GM10847 (cell line): Measurements from ENCODE around the gene HSD17B13.

ENCODE experiments used
- POLR2A ChIP-seq: IDR thresholded peaks from 2 replicates; pipeline ENCODE4 v1.6.1; 2011; ENCODE audit not compliant: insufficient read length; ENCODE audit errors: extremely low read depth

HSD17B13 gene

GRCh38 chr4:87322754-87323153 lies at the start of gene HSD17B13:
Gene HSD17B13 (minus strand): TSS chr4:87322882. CDS start chr4:87322841, 41 bp downstream.
- no peak for TF ChIP-seq POLR2A

GRCh38 chr4:87370068-87370467 lies 47.4 kb upstream of the HSD17B13 start:
- TF ChIP-seq POLR2A, result no peak

- no peak for TF ChIP-seq POLR2A
These were observed 44.0 kb upstream of the HSD17B13 start for GRCh38 chr4:87366521-87367162.

GRCh38 chr4:87365348-87365747 lies 42.7 kb upstream of the HSD17B13 start:
- no peak for TF ChIP-seq POLR2A

GRCh38 chr4:87363552-87363951 lies 40.9 kb upstream of the HSD17B13 start:
- no peak for TF ChIP-seq POLR2A

GRCh38 chr4:87360338-87360935 lies 37.8 kb upstream of the HSD17B13 start:
- no peak for TF ChIP-seq POLR2A

- TF ChIP-seq POLR2A, result no peak
These were observed 36.6 kb upstream of the HSD17B13 start for GRCh38 chr4:87359258-87359657.

GRCh38 chr4:87356832-87357526 lies 34.3 kb upstream of the HSD17B13 start:
- TF ChIP-seq POLR2A, result no peak

- TF ChIP-seq POLR2A, result no peak
These were observed 31.8 kb upstream of the HSD17B13 start for GRCh38 chr4:87354168-87355102.

- TF ChIP-seq POLR2A, result no peak
These were observed 30.9 kb upstream of the HSD17B13 start for GRCh38 chr4:87353592-87353991.

GRCh38 chr4:87345139-87345538 lies 22.5 kb upstream of the HSD17B13 start:
- no peak for TF ChIP-seq POLR2A

GRCh38 chr4:87342872-87343271 lies 20.2 kb upstream of the HSD17B13 start:
- TF ChIP-seq POLR2A, result no peak

GRCh38 chr4:87339440-87339839 lies 16.8 kb upstream of the HSD17B13 start:
- no peak for TF ChIP-seq POLR2A

- TF ChIP-seq POLR2A, result no peak
These were observed 14.7 kb upstream of the HSD17B13 start for GRCh38 chr4:87337361-87337760.

- no peak for TF ChIP-seq POLR2A
These were observed 10.6 kb upstream of the HSD17B13 start for GRCh38 chr4:87333267-87333666.
